ENCODE results near the gene OCEL1. TPM values are rescaled to one million over a fixed set of nuclear protein-coding genes. Genes with fewer than 3 reads are reported as not detected.

Gene OCEL1
- total RNA-seq, 4 donors from 2014 or later, result 2.6 to 7.9 (median 4.0) TPM

GRCh38 chr19:17255150-17255621 is 29.2 kb downstream of the OCEL1 start:
- intact Hi-C loops (cut with DNase I; ENCODE audit: low total_unique reads), result no loop called here
- TF ChIP-seq CTCF (IDR thresholded peaks at IDR 0.05) (no peak), POLR2A (IDR thresholded peaks at IDR 0.05) (no peak)
- H3K4me3 ChIP-seq (ENCODE audit: low read depth, poor library complexity, severe bottlenecking), result no peak overlapping the region
- 70 to 74% methylated on average over 18 of the region's 18 CpGs for WGBS, 2 donors
- DNase-seq (ENCODE audit: low spot score in 2 of 2), result no peak

GRCh38 chr19:17256130-17256529 is 30.1 kb downstream of the OCEL1 start:
- TF ChIP-seq CTCF (IDR thresholded peaks at IDR 0.05) (no peak), POLR2A (IDR thresholded peaks at IDR 0.05) (no peak)
- WGBS, 2 donors, result 81 to 85% methylated on average over 3 of the region's 3 CpGs

GRCh38 chr19:17259118-17259780 is 33.2 kb downstream of the OCEL1 start:
- WGBS, 2 donors, result 92 to 94% methylated on average over 9 of the region's 9 CpGs
- intact Hi-C loops (cut with DNase I; ENCODE audit: low total_unique reads), result no loop called here

More at GRCh38 chr19:17256130-17256529, 30.1 kb downstream of the OCEL1 start:
- intact Hi-C loops (cut with DNase I; ENCODE audit: low total_unique reads), result no loop called here
- DNase-seq (ENCODE audit: low spot score in 2 of 2), result no peak
- H3K4me3 ChIP-seq (ENCODE audit: low read depth, poor library complexity, severe bottlenecking), result no peak overlapping the region

GRCh38 chr19:17259934-17260333 is 33.9 kb downstream of the OCEL1 start:
- 67 to 81% methylated on average over 1 of the region's 1 CpG for WGBS, 2 donors
- no peak for DNase-seq (ENCODE audit: low spot score in 2 of 2)
- no peak overlapping the region for H3K4me3 ChIP-seq (ENCODE audit: low read depth, poor library complexity, severe bottlenecking)
- TF ChIP-seq POLR2A (IDR thresholded peaks at IDR 0.05), result no peak
- TF ChIP-seq CTCF (IDR thresholded peaks at IDR 0.05), result no peak
- intact Hi-C loops (cut with DNase I; ENCODE audit: low total_unique reads), result no loop called here

More at GRCh38 chr19:17259118-17259780, 33.2 kb downstream of the OCEL1 start:
- no peak for DNase-seq (ENCODE audit: low spot score in 2 of 2)
- H3K4me3 ChIP-seq (ENCODE audit: low read depth, poor library complexity, severe bottlenecking), result no peak overlapping the region
- no peak for TF ChIP-seq CTCF (IDR thresholded peaks at IDR 0.05)
- no peak for TF ChIP-seq POLR2A (IDR thresholded peaks at IDR 0.05)

- peak in 1 of 3 donors; percentile 86 for TF ChIP-seq CTCF (IDR thresholded peaks at IDR 0.05)
- TF ChIP-seq POLR2A (IDR thresholded peaks at IDR 0.05), result no peak
- intact Hi-C loops (cut with DNase I; ENCODE audit: low total_unique reads), result no loop called here
- H3K4me3 ChIP-seq (ENCODE audit: low read depth, poor library complexity, severe bottlenecking), result no peak overlapping the region
- 15 to 20% methylated on average over 15 of the region's 15 CpGs for WGBS, 2 donors
- DNase-seq (ENCODE audit: low spot score in 2 of 2), result peak; percentile 67 to 96
Observed at GRCh38 chr19:17260842-17261325, 34.9 kb downstream of the OCEL1 start.

All from lower leg skin (tissue), 4 donors.